ENCODE measurements around the gene PUS7. TPM values are rescaled to one million over a fixed set of nuclear protein-coding genes. Genes with fewer than 3 reads are reported as not detected.
A peak's percentile ranks its signal among the peaks of the same experiment; 100 is the strongest.
"Not testable (repeated sequence)": the region's sequence is repeated elsewhere in the genome, so short reads cannot be mapped to it uniquely, and the experiment has no call there.

Gene PUS7
- polyA plus RNA-seq, 6 donors from 2014 or later, result 1.9 to 6.0 (median 3.4) TPM

DNA sequence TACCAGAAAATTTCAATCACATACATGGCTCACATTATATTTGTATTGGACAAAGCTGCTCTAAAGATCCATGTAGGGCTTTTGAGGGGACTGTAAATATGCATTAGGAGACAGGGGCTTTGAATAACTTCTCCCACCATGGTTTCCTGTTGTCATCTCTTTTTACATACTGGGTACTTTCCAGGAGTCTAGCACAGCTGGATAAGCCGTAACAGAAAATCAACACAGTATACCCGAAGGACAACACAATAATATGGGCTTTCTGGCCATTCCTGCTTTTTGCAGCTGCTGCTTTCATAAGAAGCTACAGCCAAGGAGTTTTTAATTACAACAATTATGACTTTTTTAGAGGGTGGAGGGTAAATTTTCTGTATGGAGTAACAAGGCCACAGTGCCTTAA, 70.0 kb downstream of the PUS7 start:
- H3K27ac Mint-ChIP-seq, result peak overlapping the region in 5 of 6 donors; percentile 70 to 93 (median 88)
- ATAC-seq (ENCODE audit: low read depth in 2 of 2) (peak; percentile 38 to 52), DNase-seq (no peak)
- peaks cover 28 to 64% (median 45%) of the 10 kb centered on the region in 3 donors for H3K4me1 Mint-ChIP-seq
- H3K9me3 Mint-ChIP-seq, result no peaks in the 10 kb centered on the region
- H3K27me3 Mint-ChIP-seq, result no peaks in the 10 kb centered on the region
- H3K4me3 Mint-ChIP-seq, result peak overlapping the region in 4 of 8 donors; percentile 61 to 77 (median 68)
- no peaks in the 10 kb centered on the region for H3K36me3 Mint-ChIP-seq

DNA sequence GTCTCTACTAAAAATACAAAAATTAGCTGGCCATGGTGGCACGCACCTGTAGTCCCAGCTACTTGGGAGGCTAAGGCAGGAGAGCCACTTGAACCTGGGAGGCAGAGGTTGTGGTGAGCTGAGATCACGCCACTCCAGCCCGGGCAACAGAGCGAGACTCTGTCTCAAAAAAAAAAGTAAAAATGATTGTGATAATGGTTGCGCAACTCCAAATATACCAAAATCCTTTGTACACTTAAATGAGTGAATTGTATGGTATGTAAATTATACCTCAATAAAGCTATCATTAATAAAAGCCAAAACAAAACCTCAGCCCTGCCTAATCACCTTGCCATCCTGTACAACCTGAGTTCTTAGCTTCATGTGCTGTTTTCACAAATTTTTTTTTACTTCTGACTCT, 71.2 kb downstream of the PUS7 start:
- H3K9me3 Mint-ChIP-seq; DNase-seq; H3K4me3 Mint-ChIP-seq; H3K27me3 Mint-ChIP-seq; H3K36me3 Mint-ChIP-seq; ATAC-seq (ENCODE audit: low read depth in 2 of 2): not testable (repeated sequence)
- peaks cover 31 to 75% (median 53%) of the 10 kb centered on the region in 3 donors for H3K4me1 Mint-ChIP-seq
- H3K27ac Mint-ChIP-seq, result peak overlapping the region in 2 of 6 donors; percentile 92 to 96

DNA sequence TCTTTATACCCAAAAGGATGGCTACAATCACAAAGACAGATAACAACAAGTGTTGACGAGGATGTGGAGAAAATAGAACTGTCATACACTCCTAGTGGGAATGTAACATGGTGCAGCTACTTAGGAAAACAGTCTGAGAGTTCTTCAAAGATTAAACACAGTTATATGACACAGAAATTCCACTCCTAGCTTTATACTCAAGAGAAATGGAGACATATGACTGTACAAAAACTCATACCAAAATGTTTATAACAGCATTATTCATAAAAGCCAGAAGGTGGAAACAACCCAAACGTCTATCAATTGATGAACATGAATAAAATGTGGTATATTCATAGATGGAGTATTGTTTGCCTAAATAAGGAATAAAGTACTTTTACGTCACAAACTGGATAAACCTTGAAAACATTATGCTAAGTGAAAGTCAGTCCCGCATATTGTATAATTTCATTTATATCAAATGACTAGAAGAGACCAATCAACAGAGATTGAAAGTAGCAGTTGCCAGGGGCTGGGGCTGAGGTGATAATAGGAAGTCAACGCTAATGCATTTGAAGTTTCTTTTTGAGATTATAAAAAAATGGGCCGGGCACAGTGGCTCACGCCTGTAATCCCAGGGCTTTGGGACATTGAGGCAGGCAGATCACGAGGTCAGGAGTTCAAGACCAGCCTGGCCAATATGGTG, 71.8 kb downstream of the PUS7 start:
- no peak for DNase-seq
- Mint-ChIP-seq H3K9me3 (no peaks in the 10 kb centered on the region), H3K4me1 (peaks cover 35 to 80% (median 59%) of the 10 kb centered on the region in 3 donors), H3K27ac (peak overlapping the region in 4 of 6 donors; percentile 24 to 92 (median 68)), H3K27me3 (no peaks in the 10 kb centered on the region), H3K4me3 (peak overlapping the region in 2 of 8 donors; percentile 40 to 57), H3K36me3 (no peaks in the 10 kb centered on the region)
- no peak for ATAC-seq (ENCODE audit: low read depth in 2 of 2)

DNA sequence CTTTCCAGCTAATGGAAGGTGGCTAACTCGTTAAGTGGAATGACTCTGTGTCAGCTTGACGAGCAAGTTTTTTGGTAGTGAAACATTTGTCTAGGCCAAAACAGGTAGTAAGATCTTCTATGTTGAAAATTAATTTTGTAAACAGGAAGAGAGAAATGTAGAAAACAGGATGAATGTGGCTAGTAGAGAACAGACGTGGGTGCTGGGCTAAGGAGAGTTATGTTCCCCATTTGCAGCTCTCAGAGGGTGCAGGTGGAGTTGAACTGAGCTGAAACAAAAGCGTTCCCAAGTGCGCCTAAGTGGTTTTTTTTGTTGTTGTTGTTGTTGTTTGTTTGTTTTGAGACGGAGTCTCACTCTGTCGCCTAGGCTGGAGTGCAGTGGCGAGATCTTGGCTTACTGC, 73.9 kb downstream of the PUS7 start:
- H3K36me3 Mint-ChIP-seq, result no peaks in the 10 kb centered on the region
- ATAC-seq (ENCODE audit: low read depth in 2 of 2) (peak; percentile 83 to 92), DNase-seq (peak; percentile 54)
- H3K9me3 Mint-ChIP-seq, result no peaks in the 10 kb centered on the region
- no peaks in the 10 kb centered on the region for H3K27me3 Mint-ChIP-seq
- H3K27ac Mint-ChIP-seq, result peak overlapping the region; percentile 92 to 99 (median 96)
- H3K4me1 Mint-ChIP-seq, result peaks cover 44 to 78% (median 62%) of the 10 kb centered on the region in 3 donors
- peak overlapping the region; percentile 3 to 89 (median 78) for H3K4me3 Mint-ChIP-seq

DNA sequence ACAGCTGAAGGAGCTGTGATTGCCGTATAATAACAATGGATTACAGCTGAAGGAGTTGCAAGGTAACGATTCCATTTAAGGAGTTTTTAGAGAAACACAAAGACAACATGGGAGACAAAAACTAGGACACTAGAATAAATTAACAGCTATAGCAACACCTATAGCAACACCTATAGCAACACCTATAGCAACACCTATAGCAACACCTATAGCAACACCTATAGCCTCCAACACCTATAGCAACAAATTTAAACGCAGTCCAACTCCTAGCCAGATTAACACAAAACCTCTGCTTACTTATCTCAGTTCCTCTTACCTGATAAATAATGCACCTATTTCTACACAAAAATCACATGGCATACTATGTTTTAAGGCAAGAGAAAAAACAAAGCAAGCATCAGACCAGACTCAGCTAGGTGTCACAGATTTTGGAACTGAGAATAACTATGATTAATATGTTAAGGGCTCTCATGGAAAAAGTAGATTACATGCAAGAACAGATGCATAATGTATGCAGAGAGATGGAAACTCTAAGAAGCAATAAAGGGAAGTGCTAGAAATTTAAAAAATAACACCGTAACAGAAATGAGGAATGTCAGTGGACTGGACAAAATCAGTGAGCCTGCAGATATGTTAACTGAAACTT, 77.6 kb downstream of the PUS7 start:
- DNase-seq (peak; percentile 11), ATAC-seq (ENCODE audit: low read depth in 2 of 2) (peak; percentile 13 to 43)
- H3K4me3 Mint-ChIP-seq, result peak overlapping the region in 4 of 8 donors; percentile 17 to 33 (median 30)
- H3K36me3 Mint-ChIP-seq, result no peaks in the 10 kb centered on the region
- peak overlapping the region; percentile 1 to 92 (median 36) for H3K27ac Mint-ChIP-seq
- H3K4me1 Mint-ChIP-seq, result peaks cover 31 to 52% (median 46%) of the 10 kb centered on the region in 3 donors
- no peaks in the 10 kb centered on the region for H3K27me3 Mint-ChIP-seq
- no peaks in the 10 kb centered on the region for H3K9me3 Mint-ChIP-seq

DNA sequence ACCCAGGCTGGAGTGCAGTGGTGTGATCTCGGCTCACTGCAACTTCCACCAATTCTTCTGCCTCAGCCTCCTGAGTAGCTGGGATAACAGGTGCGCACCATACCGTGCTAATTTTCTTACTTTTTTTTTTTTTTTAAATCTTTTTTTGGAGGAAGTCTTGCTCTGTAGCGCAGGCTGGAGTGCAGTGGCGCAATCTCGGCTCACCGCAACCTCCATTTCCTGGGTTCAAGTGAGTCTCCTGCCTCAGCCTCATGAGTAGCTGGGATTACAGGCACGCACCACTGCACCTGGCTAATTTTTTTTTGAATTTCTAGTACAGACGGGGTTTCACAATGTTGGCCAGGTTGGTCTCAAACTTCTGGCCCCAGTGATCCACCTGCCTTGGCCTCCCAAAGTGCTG, 79.9 kb downstream of the PUS7 start:
- Mint-ChIP-seq H3K27ac (peak overlapping the region in 1 of 6 donors; percentile 38), H3K4me1 (peaks cover 27 to 36% (median 32%) of the 10 kb centered on the region in 3 donors)
- not testable (repeated sequence) for H3K27me3 Mint-ChIP-seq; H3K9me3 Mint-ChIP-seq; H3K36me3 Mint-ChIP-seq; DNase-seq; ATAC-seq (ENCODE audit: low read depth in 2 of 2); H3K4me3 Mint-ChIP-seq

DNA sequence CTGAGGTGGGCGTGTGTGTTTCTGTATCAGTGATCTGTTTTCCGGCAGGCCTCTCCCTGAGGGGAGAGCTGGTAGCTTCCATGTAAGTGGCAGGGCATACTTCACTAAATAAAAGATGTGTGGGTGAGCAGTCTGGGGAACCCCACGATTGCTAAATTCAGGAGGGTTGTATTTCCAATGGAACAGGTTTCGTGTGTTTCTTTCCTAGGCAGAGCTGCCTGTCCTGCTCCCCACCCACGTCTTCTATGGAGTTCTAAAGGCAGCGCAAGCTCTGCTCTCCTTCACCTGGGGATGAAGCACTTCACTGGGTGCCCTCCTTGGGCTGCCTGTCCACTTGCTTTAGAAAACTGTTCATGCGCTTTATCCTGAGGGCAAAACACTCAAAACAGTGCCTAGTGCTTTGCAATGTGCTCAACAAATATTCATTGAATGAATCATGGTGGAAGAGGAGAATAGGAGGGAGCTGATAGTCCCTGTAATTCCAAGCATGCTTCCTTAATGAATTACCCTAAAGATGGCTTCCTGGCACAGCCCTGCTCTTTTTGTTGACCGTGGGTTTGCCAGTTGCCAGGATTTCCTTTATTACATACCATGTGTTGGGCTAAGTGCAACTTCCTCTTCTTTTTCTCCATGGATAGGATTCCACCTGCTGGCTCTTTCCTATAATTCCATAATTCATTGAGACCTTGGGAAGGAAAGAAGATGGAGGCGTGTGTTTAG, 82.7 kb downstream of the PUS7 start:
- Mint-ChIP-seq H3K36me3 (no peaks in the 10 kb centered on the region), H3K9me3 (peaks cover 0 to 9% (median 5%) of the 10 kb centered on the region in 7 donors), H3K27me3 (no peaks in the 10 kb centered on the region), H3K4me1 (peaks cover 7 to 13% (median 12%) of the 10 kb centered on the region in 3 donors), H3K4me3 (no peak overlapping the region), H3K27ac (peak overlapping the region in 2 of 6 donors; percentile 10 to 45)
- DNase-seq, result no peak
- no peak for ATAC-seq (ENCODE audit: low read depth in 2 of 2)

DNA sequence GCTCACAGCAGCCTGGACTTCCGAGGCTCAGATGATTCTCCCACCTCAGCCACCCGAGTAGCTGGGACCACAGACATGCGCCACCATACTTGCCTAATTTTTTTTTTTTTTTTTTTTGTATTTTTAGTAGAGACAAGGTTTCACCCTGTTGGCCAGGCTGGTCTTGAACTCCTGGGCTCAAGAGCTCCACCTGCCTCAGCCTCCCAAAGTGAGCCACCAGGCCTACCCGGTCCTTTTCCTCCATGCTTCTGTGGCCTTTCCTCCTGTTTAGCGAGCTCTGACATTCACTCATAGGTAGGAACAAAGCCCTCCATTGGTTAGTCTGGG, 83.3 kb downstream of the PUS7 start:
- Mint-ChIP-seq H3K9me3 (peaks cover 0 to 9% (median 5%) of the 10 kb centered on the region in 7 donors), H3K27ac (peak overlapping the region in 1 of 6 donors; percentile 45), H3K27me3 (no peaks in the 10 kb centered on the region), H3K4me3 (no peak overlapping the region), H3K36me3 (no peaks in the 10 kb centered on the region), H3K4me1 (peaks cover 5 to 11% (median 11%) of the 10 kb centered on the region in 3 donors)
- DNase-seq (no peak), ATAC-seq (ENCODE audit: low read depth in 2 of 2) (no peak)

DNA sequence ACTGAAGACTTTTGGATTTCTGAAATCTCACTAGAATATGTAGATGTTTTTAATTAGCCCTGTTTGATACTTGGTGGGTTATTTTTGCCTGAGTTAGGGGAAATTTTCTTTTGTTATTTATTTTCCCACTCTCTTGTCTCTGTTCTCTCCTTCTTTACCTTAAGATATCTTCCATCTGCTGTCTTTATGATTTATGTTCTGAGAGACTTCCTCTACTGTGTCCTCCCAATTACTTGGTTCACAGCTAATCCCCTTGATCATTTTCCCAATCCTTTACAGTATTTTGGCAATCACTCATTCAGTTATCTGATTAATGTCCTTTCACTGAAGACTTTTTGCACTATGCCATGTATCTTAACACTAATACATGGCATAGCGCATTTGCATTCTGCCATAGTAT, 83.8 kb downstream of the PUS7 start:
- Mint-ChIP-seq H3K4me1 (peaks cover 5 to 11% (median 11%) of the 10 kb centered on the region in 3 donors), H3K4me3 (peak overlapping the region in 1 of 8 donors; percentile 53), H3K9me3 (peaks cover 0 to 9% (median 5%) of the 10 kb centered on the region in 7 donors), H3K27me3 (no peaks in the 10 kb centered on the region), H3K27ac (peak overlapping the region in 2 of 6 donors; percentile 2 to 49), H3K36me3 (no peaks in the 10 kb centered on the region)
- no peak for ATAC-seq (ENCODE audit: low read depth in 2 of 2)
- no peak for DNase-seq

DNA sequence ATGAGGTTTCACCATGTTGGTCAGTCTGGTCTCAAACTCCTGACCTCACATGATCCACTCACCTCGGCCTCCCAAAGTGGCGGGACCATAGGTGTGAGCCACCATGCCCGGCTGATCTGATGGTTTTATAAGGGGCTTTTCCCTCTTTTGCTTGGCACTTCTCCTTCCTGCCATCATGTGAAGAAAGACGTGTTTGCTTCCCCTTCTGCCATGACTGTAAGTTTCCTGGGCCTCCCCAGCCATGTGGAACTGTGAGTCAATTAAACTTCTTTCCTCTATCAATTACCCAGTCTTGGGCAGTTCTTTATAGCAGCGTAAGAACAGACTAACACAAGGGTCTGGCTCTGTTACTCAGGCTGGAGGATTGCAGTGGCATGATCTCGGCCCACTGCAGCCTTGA, 84.7 kb downstream of the PUS7 start:
- Mint-ChIP-seq H3K27ac (peak overlapping the region in 3 of 6 donors; percentile 54 to 83 (median 68)), H3K4me1 (peaks cover 5 to 11% (median 11%) of the 10 kb centered on the region in 3 donors)
- H3K36me3 Mint-ChIP-seq; H3K27me3 Mint-ChIP-seq; ATAC-seq (ENCODE audit: low read depth in 2 of 2); H3K9me3 Mint-ChIP-seq; H3K4me3 Mint-ChIP-seq; DNase-seq: not testable (repeated sequence)

DNA sequence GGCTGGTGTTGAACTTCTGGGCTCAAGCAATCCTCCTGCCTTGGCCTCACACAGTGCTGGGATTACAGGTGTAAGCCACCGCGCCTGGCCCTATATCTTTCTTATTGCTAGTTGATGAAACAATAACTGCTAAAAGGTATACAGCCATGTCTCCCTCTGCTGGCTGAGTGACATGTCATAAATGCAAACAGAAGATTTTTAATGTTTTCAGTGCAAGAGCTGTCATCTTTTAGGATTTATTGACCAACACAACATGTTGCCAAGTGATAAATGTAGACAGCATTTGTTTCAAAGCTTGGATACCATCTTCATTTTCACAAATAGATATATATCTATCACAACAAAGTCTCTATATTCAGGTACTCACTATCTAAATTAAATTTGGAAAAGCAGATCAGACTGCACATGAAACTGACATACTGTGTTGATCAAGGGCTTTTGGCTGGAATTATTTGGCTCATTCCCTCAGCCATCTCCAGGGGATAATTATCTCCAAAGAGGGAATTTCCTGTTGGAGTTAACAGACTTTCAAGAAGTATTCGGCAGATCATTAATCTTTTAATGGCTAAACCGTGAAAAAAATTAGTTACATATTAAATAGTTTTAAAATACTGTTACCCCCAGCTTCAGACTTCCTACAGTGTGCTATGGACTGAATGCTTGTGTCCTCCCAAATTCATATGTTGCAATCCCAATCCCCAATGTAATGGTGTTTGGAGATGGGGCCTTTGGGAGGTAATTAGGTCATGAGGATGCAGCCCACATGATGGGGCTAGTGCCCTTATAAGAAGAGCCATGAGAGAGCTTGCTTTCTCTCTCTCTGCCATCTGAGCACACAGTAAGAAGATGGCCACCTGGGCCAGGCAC, 92.1 kb downstream of the PUS7 start:
- ATAC-seq (ENCODE audit: low read depth in 2 of 2) (peak; percentile 66), DNase-seq (peak; percentile 35)
- Mint-ChIP-seq H3K4me1 (peaks cover 0 to 6% (median 0%) of the 10 kb centered on the region in 3 donors), H3K27ac (peak overlapping the region in 2 of 6 donors; percentile 51 to 73), H3K36me3 (no peaks in the 10 kb centered on the region), H3K4me3 (no peak overlapping the region), H3K27me3 (no peaks in the 10 kb centered on the region), H3K9me3 (no peaks in the 10 kb centered on the region)

DNA sequence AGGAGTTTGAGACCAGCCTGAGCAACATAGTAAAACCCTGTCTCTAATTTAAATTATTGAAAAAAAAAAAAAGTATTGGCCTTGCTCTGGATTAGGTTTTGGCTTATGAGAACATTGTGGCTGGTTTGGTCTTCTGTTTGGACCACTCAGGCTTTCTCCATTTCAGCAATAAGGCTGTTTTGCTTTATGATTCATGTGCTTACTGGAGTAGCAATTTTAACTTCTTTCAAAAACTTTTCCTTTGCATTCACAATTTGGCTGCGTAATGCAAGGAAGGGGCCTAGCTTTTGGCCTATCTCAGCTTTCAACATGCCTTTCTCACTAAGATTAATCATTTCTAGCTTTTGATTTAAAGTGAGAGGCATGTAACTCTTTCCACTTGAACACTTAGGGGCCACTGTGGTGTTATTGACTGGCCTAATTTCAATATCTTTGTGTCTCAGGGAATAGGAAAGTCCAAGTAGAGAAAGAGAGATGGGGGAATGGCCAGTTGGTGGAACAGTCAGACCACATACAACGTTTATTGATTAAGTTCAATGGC, 95.4 kb downstream of the PUS7 start:
- no peak for ATAC-seq (ENCODE audit: low read depth in 2 of 2)
- Mint-ChIP-seq H3K27ac (no peak overlapping the region), H3K27me3 (no peaks in the 10 kb centered on the region), H3K4me3 (no peak overlapping the region), H3K36me3 (no peaks in the 10 kb centered on the region), H3K4me1 (peaks cover 0 to 10% (median 0%) of the 10 kb centered on the region in 3 donors), H3K9me3 (no peaks in the 10 kb centered on the region)
- DNase-seq, result no peak
